ENCODE measurements around the gene EIF3I.

GRCh38 chr1:32250893-32251716 is 28.9 kb downstream of the EIF3I start, which contains the start of gene LCK:
- TF ChIP-seq CTCF (conservative IDR thresholded peaks at IDR 0.05 in 1 of 2, IDR thresholded peaks at IDR 0.05 in 1 of 2; ENCODE audit: extremely low read depth in 1 of 2, insufficient read depth in 1 of 2, low read depth in 1 of 2, low read length in 2 of 2) (no peak), EZH2 (IDR thresholded peaks at IDR 0.05; ENCODE audit: borderline replicate concordance, low read length) (no peak)

Measured in mammary epithelial cell (primary cell).